ENCODE results near the gene AZU1. TPM values are rescaled to one million over a fixed set of nuclear protein-coding genes. Genes with fewer than 3 reads are reported as not detected.

AZU1 gene
- total RNA-seq, 2 donors from 2014 or later, result 0.27 TPM; not detected in 1

GRCh38 chr19:861141-861755, 33.6 kb downstream of the AZU1 start:
- no peak for TF ChIP-seq CTCF (IDR thresholded peaks at IDR 0.05)
- H3K36me3 ChIP-seq, result no peaks in the 10 kb centered on the region
- intact Hi-C loops (cut with DNase I), result loop anchor here (10.0 kb wide), 1 partner anchor 124 kb away; the partner anchor contains the start of gene WDR18
- no peak for DNase-seq
- no peaks in the 10 kb centered on the region for H3K9me3 ChIP-seq
- no peaks in the 10 kb centered on the region for H3K4me1 ChIP-seq
- H3K27ac ChIP-seq, result no peak overlapping the region
- H3K9ac ChIP-seq (ENCODE audit: low read depth in 2 of 2, low read length in 2 of 2), result peak overlapping the region in 1 of 2 donors; percentile 1
- peaks cover 9% of the 10 kb centered on the region for H3K27me3 ChIP-seq
- no peak overlapping the region for H3K4me3 ChIP-seq

GRCh38 chr19:861756-862580, 34.3 kb downstream of the AZU1 start:
- no peaks in the 10 kb centered on the region for H3K9me3 ChIP-seq
- TF ChIP-seq CTCF (IDR thresholded peaks at IDR 0.05), result no peak
- H3K27ac ChIP-seq, result no peak overlapping the region
- H3K9ac ChIP-seq (ENCODE audit: low read depth in 2 of 2, low read length in 2 of 2), result peak overlapping the region in 1 of 2 donors; percentile 1
- no peak overlapping the region for H3K4me3 ChIP-seq
- H3K4me1 ChIP-seq, result no peaks in the 10 kb centered on the region
- no peaks in the 10 kb centered on the region for H3K36me3 ChIP-seq
- DNase-seq, result peak; percentile 76
- H3K27me3 ChIP-seq, result peaks cover 9% of the 10 kb centered on the region
- intact Hi-C loops (cut with DNase I), result loop anchor here (10.0 kb wide), 1 partner anchor 123 kb away; the partner anchor contains the start of gene WDR18

DNA sequence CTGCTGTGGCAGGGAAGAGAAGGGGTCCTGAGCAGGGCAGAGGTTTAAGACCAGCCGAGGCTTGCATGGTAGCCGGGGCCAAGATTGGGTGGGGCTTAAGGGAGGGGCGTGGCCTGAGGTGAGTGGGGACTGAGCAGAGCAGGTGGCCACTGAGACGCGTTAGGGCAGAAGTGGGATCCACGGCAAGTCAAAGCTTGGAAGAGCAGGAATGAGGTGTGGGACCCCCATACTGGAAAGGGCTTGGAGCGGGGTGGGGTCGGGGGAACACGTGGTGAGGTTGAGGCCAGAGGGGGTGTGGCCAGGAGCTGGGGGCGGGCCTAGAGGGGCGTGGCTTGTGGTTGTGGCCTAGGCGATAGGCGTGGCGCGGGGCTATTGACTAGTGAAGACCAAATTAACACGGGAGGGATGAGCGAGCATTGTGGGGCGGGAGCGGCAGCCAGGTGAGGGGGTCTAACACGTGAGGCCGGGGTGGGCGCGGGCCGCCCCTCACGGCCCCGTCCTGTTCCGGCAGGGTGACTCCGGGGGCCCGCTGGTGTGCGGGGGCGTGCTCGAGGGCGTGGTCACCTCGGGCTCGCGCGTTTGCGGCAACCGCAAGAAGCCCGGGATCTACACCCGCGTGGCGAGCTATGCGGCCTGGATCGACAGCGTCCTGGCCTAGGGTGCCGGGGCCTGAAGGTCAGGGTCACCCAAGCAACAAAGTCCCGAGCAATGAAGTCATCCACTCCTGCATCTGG, 35.1 kb downstream of the AZU1 start:
- DNase-seq, result peak; percentile 74
- Histone ChIP-seq H3K9me3 (no peaks in the 10 kb centered on the region), H3K36me3 (no peaks in the 10 kb centered on the region), H3K27ac (no peak overlapping the region), H3K9ac (ENCODE audit: low read depth in 2 of 2, low read length in 2 of 2) (peak overlapping the region in 1 of 2 donors; percentile 35), H3K4me3 (no peak overlapping the region), H3K4me1 (no peaks in the 10 kb centered on the region), H3K27me3 (peaks cover 9% of the 10 kb centered on the region)
- no peak for TF ChIP-seq CTCF (IDR thresholded peaks at IDR 0.05)
- intact Hi-C loops (cut with DNase I), result loop anchor here (10.0 kb wide), 1 partner anchor 122 kb away; the partner anchor contains the start of gene WDR18

GRCh38 chr19:863315-863620, 35.6 kb downstream of the AZU1 start:
- Histone ChIP-seq H3K9ac (ENCODE audit: low read depth in 2 of 2, low read length in 2 of 2) (no peak overlapping the region), H3K4me3 (no peak overlapping the region), H3K36me3 (no peaks in the 10 kb centered on the region), H3K9me3 (no peaks in the 10 kb centered on the region), H3K4me1 (no peaks in the 10 kb centered on the region), H3K27ac (no peak overlapping the region), H3K27me3 (peaks cover 9% of the 10 kb centered on the region)
- intact Hi-C loops (cut with DNase I), result loop anchor here (10.0 kb wide), 1 partner anchor 122 kb away; the partner anchor contains the start of gene WDR18
- no peak for DNase-seq
- TF ChIP-seq CTCF (IDR thresholded peaks at IDR 0.05), result no peak

GRCh38 chr19:866769-867300, 39.2 kb downstream of the AZU1 start:
- Histone ChIP-seq H3K4me3 (no peak overlapping the region), H3K36me3 (no peaks in the 10 kb centered on the region), H3K27me3 (no peaks in the 10 kb centered on the region), H3K27ac (no peak overlapping the region), H3K9ac (ENCODE audit: low read depth in 2 of 2, low read length in 2 of 2) (no peak overlapping the region), H3K9me3 (no peaks in the 10 kb centered on the region), H3K4me1 (peaks cover under 1% of the 10 kb centered on the region)
- no peak for DNase-seq
- intact Hi-C loops (cut with DNase I), result loop anchor here (5.0 to 10.0 kb wide), 2 partner anchors 50 to 118 kb away; partner anchors contain the start of genes KISS1R and WDR18
- no peak for TF ChIP-seq CTCF (IDR thresholded peaks at IDR 0.05)

Data from colonic mucosa (tissue), 4 donors.